ENCODE results near the gene SPRYD7.
"Not testable (repeated sequence)": the region's sequence is repeated elsewhere in the genome, so short reads cannot be mapped to it uniquely, and the experiment has no call there.

SPRYD7 gene, protein sequence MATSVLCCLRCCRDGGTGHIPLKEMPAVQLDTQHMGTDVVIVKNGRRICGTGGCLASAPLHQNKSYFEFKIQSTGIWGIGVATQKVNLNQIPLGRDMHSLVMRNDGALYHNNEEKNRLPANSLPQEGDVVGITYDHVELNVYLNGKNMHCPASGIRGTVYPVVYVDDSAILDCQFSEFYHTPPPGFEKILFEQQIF

DNA sequence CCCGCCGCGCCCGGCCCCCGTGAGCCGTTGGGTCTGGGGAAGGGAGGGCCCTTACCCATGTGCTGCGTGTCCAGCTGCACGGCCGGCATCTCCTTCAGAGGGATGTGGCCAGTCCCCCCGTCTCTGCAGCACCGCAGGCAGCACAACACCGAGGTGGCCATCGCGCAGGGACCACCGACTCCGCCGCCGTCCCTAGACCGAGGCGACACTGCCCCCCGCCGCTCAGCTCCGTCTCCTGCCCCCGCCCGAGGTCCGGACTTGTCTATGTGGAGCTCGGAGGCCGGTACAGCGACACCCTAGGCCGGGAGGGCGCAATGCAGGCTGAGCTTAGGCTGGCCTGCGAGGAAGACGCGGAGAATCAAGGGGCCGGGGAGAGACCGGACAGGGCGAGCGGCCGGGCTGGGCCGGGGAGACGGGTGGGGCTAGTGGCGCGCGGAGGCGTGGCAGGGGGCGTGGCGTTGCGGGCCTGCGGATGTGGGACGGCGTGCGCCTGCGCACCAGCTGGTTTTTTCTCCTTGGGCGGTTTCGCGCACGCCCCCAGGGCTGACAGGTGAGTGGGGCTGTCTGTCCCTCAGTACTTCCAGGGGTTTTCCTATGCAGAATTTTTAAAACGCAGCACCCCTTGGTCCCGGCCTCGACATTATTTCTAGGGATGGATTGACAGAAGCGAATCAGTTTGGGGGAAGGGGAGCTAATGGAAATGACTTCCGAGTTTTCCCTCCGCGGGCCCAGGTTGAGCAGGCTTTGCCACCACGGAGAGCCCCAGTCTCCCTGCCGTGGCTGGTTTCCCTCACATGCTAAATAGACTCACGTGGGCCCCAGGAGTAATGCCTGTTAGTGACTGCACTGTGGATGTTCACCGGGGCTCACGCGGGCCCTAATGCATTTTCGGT, at the start of gene SPRYD7:
Gene SPRYD7 (minus strand): TSS at position 266 of the 893 bp plus-strand sequence. CDS start 105 bp downstream, at position 161.
- DNase-seq, result peak; percentile 97

DNA sequence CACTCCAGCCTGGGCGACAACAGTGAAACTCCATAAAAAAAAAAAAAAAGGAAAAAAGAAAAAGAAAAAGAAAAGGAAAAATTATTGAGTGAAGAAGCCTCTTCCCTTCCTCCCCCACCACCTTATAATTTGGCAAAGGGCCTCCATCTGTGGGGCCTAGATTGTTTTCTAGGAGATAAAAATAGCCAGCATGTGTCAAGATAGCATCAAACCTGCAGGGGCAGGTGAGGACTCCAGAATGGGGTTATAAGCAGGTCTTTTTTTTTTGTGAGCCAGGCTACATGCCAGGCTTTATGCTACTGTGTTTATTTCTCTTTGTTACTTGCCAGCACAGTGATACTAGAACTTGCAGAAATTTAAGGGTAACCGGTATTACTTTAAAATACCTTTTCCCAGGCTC, 49.0 kb upstream of the SPRYD7 start:
- DNase-seq, result no peak

DNA sequence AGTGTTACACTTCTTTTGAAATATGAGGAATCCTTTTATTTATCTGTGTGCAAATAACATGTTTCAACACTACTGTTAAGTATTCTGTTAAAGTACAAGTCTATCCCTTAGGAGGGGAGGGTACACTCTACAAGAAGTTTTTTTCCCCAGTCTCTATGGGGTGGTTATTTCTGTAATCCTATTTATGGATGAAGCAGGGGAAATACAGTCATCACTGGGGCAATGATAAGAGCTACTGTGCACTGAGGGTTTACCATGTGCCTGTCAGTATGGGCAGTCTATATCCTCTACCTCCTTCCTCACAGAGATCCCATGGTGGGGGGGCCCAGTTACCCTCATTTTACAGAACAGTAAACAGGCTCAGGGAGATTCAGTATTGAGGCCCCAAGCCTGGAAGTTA, 44.1 kb upstream of the SPRYD7 start:
- DNase-seq, result no peak

DNA sequence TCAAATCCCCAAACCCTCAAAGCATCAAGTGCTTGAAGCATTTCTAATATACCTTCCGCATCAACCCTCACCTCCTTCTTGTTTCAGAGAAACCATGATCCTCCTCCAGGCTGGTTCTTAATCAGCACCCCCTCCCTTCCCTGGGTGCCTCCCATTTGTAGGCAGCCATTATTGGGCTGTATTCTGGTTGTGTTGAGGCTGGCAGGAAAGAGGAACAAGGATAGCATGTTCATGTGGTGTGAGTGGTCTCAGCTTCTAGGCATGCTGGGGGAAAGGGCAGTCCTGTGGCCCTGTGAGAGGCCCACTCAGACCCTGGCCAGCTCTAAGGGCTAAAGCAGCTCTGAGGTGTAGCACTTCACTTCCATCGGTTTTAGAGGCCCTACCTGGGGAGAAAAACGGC, 41.9 kb upstream of the SPRYD7 start:
- DNase-seq, result no peak

DNA sequence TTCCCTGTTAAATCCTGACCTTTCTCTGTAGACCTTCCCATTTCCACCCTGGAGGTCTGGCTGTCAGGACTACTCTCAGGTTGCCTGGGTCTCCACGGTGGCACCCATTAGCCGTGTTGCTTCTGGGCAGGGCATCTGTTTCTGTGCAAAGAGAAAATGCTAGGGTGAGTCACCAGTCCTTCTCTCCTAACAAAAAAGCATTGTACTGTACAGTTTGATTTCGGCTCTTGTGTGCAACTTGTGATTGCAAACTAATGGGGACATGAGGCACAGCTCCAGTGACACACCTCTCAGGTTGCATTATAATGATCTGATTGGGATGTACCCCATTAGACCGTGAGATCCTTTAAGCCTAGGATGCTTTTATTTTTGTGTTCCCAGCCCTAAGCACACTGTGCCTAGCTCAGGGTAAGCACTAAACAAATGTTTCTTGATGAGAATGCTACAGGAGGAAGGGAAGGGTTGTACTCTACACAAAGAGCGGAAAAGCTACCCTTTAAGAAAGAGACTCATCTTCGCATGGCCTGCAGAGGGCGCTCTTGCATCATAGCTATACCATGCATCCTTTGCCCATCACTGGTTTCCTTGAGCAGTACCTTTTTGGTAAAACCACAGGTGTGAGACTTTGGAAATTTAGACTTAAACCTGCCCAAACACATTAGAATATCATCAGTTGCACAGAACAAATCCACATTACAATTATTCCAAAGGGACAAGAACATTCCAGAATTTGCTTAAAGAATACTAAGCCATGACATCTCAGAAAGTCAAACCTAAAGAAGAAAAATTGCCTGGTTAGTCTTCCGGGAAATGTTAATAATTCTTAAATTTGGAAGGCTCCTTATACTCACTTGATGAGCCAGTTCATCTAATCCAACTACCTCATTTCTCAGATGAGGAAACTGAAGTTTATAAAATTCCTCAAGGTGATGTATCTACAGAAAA, 40.4 kb upstream of the SPRYD7 start:
- DNase-seq, result peak; percentile 53

DNA sequence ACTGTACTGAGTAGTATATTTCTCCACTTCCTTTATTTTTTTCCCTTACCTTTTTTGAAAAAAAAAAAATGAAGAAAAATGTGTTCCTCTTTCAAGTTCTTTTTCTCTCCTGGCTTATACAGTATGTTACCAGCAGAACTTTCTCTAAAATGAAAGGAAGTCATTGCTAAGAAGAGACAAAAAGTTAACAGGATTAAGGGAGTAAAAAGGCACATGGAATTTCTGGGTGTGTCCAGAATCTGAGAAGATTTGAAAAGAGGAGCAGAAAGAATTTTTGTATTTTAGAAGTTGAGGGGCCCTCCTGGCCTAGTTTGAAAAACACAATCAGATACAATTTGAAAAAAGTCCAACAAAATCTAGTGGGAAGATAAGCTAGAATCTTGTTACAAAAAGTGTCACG, 39.7 kb upstream of the SPRYD7 start:
- DNase-seq, result peak; percentile 73

DNA sequence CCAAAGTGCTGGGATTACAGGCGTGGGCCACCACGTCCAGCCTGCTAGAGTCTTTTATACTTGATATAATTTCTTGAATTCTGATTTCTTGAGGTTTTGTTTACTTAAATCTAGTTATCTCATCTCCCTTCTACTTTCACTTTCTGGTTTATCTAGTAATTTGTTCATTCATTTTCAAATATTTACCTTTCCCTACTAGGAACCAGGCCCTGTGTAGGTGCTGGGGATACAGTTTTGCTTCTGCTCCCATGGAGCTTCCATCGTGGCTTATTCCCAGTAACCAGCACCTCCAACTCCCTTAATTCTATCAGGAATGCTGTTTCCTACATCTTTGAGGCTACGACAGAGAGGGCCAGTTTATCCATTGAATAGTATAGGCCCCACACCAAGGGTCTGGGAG, 36.6 kb upstream of the SPRYD7 start:
- DNase-seq, result no peak

DNA sequence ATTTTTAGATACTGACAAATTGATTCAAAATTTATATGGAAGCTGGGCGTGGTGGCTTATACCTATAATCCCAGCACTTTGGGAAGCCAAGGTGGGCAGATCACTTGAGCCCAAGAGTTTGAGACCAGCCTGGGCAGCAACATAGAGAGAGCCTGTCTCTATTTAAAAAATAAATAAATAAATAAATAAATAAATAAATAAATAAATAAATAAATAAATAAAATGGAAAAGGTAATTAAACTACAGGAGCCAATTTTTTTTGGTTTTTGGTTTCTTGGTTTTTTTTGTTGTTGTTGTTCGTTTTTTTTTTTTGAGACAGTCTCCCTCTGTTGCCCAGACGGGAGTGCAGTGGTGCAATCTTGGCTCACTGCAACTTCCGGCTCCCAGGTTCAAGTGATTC, 31.3 kb upstream of the SPRYD7 start:
- no peak for DNase-seq

DNA sequence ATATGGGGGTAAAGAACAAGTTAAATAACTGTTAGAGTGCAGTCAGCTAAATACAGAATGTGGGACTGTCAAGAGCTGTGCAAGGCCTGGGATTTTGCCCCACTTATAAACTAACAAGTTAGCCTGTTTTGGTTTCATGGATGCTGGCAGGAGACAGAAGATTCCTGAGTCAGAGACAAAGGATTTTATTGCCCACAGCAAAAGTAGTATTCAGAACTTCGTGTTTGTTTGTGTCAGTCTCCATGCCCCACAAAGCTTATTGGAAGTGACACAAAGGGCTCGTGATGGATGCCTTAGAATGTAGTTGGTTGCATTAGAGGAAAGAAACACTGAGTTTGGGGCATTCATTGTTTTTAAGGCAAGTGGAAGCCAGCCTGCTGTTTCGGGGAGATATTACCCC, 22.2 kb upstream of the SPRYD7 start:
- DNase-seq, result no peak

DNA sequence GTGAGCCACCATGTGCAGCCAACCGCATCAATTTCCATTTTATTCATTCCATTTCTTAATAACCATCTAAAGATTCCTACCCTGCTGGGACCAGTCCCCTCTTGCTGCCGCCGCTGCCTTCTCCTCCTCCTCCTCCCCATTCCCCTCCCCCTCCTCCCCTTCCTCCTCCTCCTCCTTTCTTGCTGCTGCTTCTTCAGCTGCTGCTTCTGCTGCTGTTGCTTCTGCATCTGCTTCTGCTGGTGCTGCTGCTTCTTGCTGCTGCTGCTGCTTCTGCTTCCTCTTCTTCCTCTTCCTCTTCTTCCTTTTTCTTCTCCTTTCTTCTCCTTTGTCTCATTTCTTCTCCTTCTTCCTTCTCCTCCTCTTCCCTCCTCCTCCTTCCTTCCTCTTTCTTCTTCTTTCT, 20.0 kb upstream of the SPRYD7 start:
- DNase-seq, result no peak

DNA sequence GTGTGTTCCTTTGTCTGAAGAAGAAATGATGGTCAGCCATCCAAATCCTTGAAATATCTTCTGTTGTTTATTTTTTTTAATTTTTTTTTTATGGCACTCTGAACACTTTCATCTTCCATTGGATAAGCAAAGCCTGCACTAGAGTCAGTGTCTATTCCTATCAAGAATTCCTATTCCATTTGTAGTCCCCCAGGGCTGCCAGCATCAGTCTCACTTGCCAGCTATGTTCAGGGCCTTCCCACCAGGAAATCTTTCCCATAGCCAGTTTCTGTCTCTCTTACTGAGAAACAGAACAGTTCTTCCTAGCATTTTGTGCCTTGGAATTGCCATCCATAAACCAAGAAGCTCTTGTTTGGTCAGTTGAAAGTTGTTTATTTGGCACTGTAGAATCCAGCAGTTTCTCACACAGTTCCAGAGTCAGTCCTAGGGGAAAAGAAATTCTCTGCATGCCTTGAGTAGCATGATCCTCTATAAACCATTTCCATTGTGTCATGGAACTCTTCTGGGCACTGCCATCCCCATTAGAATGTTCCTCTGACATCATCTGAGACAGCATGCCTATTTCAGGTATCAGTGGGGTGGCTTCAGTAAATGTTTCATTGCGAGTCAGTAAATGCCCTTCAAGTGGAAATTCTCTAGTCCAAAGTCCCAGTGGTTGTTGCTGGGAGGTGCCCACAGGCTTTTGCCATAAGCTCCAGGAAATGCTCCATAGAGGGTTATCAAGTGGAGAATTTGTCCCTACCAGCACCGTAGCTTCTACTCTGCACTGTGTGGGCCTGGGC, 18.7 kb upstream of the SPRYD7 start:
- DNase-seq, result no peak

DNA sequence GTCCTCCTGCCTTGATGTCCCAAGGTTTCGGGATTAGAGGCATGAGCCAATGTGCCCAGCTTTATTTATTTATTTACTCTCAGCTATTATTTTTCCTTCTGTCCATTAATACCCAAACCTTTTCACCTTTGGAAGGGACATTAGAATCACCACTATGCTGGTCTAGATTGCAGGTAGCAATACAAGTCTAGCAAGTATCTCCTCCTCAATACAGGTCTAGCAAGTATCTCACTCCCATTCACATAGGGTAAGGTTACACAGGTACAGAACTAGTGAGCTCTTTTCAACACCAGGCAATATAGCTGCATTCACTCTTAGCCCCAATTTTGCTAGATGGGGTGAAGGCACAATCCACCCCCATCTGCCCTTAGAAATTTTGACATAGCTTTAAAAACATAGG, 17.4 kb upstream of the SPRYD7 start:
- no peak for DNase-seq

DNA sequence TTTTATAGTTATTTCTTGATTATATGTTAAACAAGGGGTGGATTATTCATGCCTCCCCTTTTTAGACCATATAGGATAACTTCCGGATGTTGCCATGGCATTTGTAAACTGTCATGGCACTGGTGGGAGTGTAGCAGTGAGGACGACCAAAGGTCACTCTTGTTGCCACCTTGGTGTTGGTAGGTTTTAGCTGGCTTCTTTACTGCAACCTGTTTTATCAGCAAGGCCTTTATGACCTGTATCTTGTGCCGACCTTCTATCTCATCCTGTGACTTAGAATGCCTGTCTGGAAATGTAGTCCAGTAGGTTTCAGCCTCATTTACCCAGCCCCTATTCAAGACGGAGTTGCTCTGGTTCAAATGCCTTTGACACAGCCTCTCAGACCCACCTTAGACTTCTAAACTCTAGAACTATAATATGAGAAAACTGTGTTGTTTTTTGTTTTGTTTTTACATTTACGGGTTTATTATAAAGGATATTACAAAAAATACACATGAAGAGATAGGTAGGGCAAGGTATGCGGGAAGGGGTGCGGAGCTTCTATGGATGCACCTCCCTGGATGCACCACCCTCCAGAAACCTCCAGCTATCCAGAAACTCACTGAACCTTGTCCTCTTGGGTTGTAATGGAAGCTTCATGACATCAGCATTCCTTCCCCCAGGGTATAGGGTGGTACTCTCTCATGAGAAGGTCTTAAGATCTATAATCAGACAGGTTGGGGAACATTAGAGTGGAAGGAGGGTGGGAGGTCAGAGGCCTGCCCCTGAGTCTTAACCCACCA, 15.8 kb upstream of the SPRYD7 start:
- DNase-seq, result no peak

DNA sequence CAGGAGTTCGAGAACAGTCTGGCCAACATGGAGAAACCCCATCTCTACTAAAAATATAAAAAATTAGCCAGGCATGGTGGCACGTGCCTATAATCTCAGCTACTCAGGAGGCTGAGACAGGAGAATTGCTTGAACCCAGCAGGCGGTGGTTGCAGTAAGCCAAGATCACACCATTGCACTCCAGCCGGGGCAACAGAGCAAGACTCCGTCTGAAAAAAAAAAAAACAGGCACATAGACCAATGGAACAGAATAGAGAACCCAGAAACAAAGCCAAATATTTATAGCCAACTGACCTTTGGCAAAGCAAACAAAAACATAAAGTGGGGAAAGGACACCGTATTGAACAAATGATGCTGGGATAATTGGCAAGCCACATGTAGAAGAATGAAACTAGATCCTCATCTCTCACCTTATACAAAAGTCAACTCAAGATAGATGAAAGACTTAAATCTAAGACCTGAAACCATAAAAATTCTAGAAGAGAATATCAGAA, 12.7 kb upstream of the SPRYD7 start:
- DNase-seq, result not testable (repeated sequence)

DNA sequence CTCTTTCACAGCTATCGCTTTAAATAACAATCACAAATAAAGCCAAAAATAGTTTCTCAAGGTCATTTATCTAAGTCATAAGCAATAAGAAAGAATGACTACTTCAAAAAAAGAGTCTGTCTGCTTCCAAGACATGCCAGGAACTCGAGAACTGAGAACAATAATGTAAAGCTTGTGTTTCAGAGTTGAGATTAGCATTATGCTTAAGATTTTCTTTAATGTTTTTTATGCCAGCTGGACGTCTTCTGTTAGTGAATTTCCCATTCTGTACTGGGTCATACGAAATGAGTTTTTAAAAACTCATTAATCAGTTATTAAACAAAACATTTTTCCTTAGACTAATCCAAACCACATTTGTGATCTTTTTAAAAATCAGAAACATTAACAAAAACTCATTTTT, 3.2 kb upstream of the SPRYD7 start:
- no peak for DNase-seq

DNA sequence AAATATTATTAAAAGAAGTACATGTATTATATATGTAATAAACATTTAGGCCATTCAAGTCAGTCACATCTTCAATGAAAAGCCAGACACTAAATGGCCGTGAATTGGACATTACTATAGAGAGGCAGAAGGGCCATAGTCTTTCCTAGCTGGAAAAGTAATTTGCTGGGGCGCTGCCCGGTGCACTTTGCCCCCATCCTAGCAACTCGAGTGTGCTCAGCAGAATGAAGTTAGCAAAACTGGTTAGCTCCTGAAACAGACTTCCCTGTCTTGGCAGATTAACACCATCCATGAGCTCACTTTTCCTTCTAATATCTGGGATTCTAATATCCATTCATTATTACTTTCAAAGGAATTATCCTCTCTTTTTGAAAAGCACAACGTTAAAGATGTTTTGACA, 2.8 kb upstream of the SPRYD7 start:
- DNase-seq, result no peak

DNA sequence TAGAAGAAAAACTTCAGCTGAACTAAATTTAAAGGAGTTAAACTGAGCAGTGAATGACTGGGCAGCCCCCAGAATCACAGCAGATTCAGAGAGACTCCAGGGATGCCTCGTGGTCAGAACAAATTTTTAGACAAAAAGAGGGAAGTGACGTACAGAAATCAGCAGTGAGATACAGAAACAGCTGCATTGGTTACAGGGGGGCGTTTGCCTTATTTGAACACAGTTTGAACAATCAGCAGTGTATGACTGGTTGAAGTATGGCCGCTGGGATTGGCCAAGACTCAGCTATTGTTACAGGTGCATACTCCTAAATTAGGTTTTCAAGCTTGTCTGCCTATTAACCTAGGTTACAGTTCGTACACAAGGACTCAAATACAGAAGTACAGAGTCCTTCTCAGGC, 2.2 kb upstream of the SPRYD7 start:
- peak; percentile 37 for DNase-seq

DNA sequence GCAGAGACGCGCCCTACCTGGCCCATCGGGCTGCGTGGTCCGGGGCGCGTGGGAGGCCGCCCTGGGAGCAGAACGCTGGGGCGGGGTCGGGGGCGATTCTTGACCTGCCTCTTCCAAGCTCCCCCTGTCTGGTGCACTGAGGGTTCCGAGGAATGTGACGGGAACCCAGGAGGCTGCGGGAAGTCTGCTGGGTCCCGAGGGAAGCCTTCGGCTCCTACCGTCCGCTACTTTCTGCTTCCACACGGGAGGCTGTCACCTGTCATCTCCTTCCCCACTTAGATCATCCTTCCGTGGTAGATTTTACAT, 781 bp upstream of the SPRYD7 start:
- no peak for DNase-seq

DNA sequence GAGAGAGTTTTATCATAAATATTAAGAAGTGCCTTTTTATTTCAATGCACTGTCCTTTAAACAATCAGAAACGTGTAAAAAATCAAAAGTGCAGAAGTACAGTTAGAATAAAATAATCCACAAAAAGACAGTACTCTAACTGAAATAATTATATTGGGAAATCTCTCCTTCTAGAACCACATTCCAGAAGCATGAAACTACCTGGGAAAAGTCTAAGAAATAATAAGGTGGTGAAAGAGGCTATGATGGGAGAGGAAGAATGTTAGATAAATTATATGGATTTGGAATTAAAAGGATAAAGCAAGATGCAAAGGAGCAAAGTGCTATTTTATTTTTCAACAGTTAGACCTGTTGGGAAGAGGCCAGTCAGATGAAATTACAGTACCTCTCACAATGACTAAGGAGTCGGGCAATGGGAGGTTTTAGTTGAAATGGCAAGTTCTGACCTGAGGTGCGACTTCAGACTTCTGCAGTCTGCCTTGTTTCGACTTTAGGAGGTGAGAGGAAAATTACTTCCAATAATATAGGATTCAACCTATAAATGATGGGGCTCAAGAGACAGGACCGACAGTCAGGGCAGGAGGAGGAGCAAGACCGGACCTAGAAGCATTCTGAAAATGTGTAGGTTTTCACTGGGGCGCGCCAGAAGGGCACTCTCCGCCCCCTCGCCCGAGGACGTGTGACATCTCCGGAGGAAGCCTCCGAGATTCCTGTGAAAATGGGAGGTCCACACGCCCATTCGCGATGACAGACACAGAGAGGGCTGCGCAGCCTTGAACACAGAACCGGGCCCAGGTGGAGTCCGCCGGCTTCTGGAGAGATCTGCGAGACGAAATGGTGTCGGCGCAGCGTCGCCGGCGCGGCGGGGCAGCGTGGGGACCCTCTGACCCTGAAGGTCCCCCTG, 717 bp downstream of the SPRYD7 start:
- DNase-seq, result peak; percentile 53

DNA sequence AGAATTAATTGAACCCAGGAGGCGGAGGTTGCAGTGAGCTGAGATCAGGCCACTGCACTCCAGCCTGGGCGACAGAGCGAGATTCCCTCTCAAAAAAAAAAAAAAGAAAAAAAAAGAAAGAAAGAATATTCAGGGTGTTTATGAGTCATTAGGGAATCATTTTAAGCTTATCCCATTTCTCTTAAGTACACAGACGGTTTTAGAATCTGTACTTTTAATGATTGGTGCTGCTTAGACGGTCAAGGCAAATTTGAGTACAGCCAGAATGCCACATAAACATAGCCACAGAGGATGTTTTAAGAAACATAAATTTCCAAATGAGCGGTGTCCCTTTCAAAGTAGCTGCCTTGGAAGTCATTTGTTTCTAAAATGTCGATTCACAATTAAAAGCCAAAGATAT, 2.6 kb downstream of the SPRYD7 start:
- DNase-seq, result no peak

DNA sequence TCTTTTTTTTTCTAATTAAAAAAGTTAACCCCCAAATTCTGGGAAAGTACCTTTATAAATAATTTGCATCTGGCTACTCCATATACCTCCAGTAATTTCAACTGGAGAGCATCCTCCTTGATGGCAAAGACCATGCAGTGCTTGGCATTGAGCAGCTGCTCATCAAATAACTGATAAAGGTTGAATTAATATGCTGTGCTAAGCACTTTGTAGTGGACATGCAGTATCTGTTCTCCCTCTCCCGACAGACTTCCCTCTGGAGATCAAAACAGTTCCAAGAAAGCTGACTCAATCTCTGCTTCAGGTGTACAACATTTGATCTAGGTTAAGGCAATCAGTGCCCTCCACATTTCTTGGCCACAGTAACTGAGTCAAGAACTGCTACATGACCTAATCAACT, 3.3 kb downstream of the SPRYD7 start:
- no peak for DNase-seq
